ENCODE measurements around the gene SNTG2. TPM values are rescaled to one million over a fixed set of nuclear protein-coding genes. Genes with fewer than 3 reads are reported as not detected.
"Not testable (repeated sequence)": the region's sequence is repeated elsewhere in the genome, so short reads cannot be mapped to it uniquely, and the experiment has no call there.

Gene SNTG2
- total RNA-seq, 1 experiment from 2014 or later = not detected

- H3K9me3 Mint-ChIP-seq (ENCODE audit: unreplicated experiment) = no peaks in the 10 kb centered on the region
- no peak for DNase-seq
- H3K4me1 Mint-ChIP-seq (ENCODE audit: low read depth, unreplicated experiment) = no peaks in the 10 kb centered on the region
- no peaks in the 10 kb centered on the region for H3K9me3 ChIP-seq
- H3K36me3 Mint-ChIP-seq (ENCODE audit: insufficient read depth, unreplicated experiment) = no peaks in the 10 kb centered on the region
- no TSS peak for BruUV-seq (replicated peaks)
- no peaks in the 10 kb centered on the region for H3K4me1 ChIP-seq
- H3K36me3 ChIP-seq (ENCODE audit: control insufficient read depth, insufficient read depth, low read length) = no peaks in the 10 kb centered on the region
- no peak overlapping the region for H3K27ac Mint-ChIP-seq (ENCODE audit: unreplicated experiment)
- H3K27me3 Mint-ChIP-seq (ENCODE audit: insufficient read depth, unreplicated experiment) = peaks cover 8% of the 10 kb centered on the region
- intact Hi-C loops (cut with micrococcal nuclease; ENCODE audit: unreplicated experiment) = no loop called here
- POLR2A ChIA-PET = interaction anchor here (0.5 kb wide), 1 partner anchor 81 kb away, joined by 3 read pairs; no protein-coding TSS in a partner anchor
- H3K4me3 Mint-ChIP-seq (ENCODE audit: unreplicated experiment) = no peak overlapping the region
- CTCF ChIA-PET = interaction anchor here (0.6 kb wide), 1 partner anchor 31 kb away, joined by 6 read pairs; no protein-coding TSS in a partner anchor
- TF ChIP-seq CTCF (IDR thresholded peaks at IDR 0.05; ENCODE audit: insufficient read depth in 1 of 2, low read depth in 1 of 2, low read length in 1 of 2, severe bottlenecking in 1 of 2, unreplicated experiment in 1 of 2) = no peak
- no peak overlapping the region for H3K4me3 ChIP-seq (ENCODE audit: low read depth, low read length)
- no peaks in the 10 kb centered on the region for H3K27me3 ChIP-seq (replicated peaks; ENCODE audit: control insufficient read depth, insufficient read depth, low read length)
Observed at GRCh38 chr2:1378456-1379150, 428.0 kb downstream of the SNTG2 start.

DNA sequence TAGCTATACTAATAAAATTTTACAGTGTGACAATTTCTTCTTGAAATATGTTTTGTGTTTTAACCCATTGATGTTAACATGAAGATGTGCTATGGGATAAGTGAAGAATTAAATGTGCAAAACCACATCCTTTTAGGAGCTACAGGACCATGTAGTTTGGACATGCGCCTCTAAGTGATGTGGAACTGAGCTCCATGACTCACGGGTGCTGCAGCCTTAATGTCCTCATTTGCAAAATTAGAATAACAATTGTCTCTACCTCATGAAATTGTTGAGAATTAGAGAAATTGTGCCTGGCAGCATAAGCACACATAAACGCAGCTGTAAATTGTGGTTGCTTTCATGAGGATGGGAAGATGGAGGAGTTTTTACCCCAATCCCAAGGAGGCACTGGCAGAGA, 431.0 kb downstream of the SNTG2 start:
- no peak overlapping the region for H3K4me3 Mint-ChIP-seq (ENCODE audit: unreplicated experiment)
- DNase-seq = no peak
- CTCF ChIA-PET = no interaction called here
- no peaks in the 10 kb centered on the region for H3K36me3 Mint-ChIP-seq (ENCODE audit: insufficient read depth, unreplicated experiment)
- no TSS peak for BruUV-seq (replicated peaks)
- H3K27ac Mint-ChIP-seq (ENCODE audit: unreplicated experiment) = no peak overlapping the region
- POLR2A ChIA-PET = no interaction called here
- H3K4me1 ChIP-seq = no peaks in the 10 kb centered on the region
- H3K36me3 ChIP-seq (ENCODE audit: control insufficient read depth, insufficient read depth, low read length) = no peaks in the 10 kb centered on the region
- no peak overlapping the region for H3K4me3 ChIP-seq (ENCODE audit: low read depth, low read length)
- H3K4me1 Mint-ChIP-seq (ENCODE audit: low read depth, unreplicated experiment) = no peaks in the 10 kb centered on the region
- H3K9me3 Mint-ChIP-seq (ENCODE audit: unreplicated experiment) = no peaks in the 10 kb centered on the region
- intact Hi-C loops (cut with micrococcal nuclease; ENCODE audit: unreplicated experiment) = no loop called here
- peaks cover 2% of the 10 kb centered on the region for H3K27me3 Mint-ChIP-seq (ENCODE audit: insufficient read depth, unreplicated experiment)
- no peaks in the 10 kb centered on the region for H3K9me3 ChIP-seq
- H3K27me3 ChIP-seq (replicated peaks; ENCODE audit: control insufficient read depth, insufficient read depth, low read length) = no peaks in the 10 kb centered on the region
- no peak for TF ChIP-seq CTCF (IDR thresholded peaks at IDR 0.05; ENCODE audit: insufficient read depth in 1 of 2, low read depth in 1 of 2, low read length in 1 of 2, severe bottlenecking in 1 of 2, unreplicated experiment in 1 of 2)

DNA sequence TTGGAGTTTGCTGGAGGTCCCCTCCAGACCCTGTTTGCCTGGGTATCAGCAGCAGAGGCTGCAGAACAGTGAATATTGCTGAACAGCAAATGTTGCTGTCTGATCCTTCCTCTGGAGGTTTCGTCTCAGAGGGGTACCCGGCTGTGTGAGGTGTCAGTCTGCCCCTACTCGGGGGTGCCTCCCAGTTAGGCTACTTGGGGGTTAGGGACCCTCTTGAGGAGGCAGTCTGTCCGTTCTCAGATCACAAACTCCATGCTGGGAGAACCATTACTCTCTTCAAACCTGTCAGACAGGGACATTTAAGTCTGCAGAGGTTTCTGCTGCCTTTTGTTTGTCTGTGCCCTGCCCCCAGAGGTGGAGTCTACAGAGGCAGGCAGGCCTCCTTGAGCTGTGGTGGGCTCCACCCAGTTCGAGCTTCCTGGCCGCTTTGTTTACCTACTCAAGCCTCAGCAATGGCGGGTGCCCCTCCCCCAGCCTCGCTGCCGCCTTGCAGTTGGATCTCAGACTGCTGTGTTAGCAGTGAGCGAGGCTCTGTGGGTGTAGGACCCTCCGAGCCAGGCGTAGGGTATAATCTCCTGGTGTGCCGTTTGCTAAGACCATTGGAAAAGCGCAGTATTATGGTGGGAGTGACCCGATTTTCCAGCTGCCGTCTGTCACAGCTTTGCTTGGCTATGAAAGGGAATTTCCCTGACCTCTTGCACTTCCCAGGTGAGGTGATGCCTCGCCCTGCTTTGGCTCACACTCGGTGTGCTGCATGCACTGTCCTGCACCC, 437.5 kb downstream of the SNTG2 start:
- CTCF ChIA-PET; H3K4me3 Mint-ChIP-seq (ENCODE audit: unreplicated experiment); intact Hi-C loops (cut with micrococcal nuclease; ENCODE audit: unreplicated experiment); DNase-seq; H3K4me1 Mint-ChIP-seq (ENCODE audit: low read depth, unreplicated experiment); H3K27ac Mint-ChIP-seq (ENCODE audit: unreplicated experiment); POLR2A ChIA-PET; H3K36me3 Mint-ChIP-seq (ENCODE audit: insufficient read depth, unreplicated experiment); H3K9me3 Mint-ChIP-seq (ENCODE audit: unreplicated experiment); H3K27me3 Mint-ChIP-seq (ENCODE audit: insufficient read depth, unreplicated experiment); BruUV-seq (replicated peaks); H3K36me3 ChIP-seq (ENCODE audit: control insufficient read depth, insufficient read depth, low read length); H3K4me1 ChIP-seq; H3K9me3 ChIP-seq; H3K27me3 ChIP-seq (replicated peaks; ENCODE audit: control insufficient read depth, insufficient read depth, low read length); H3K4me3 ChIP-seq (ENCODE audit: low read depth, low read length): not testable (repeated sequence)

GRCh38 chr2:1390118-1390517, 439.5 kb downstream of the SNTG2 start:
- not testable (repeated sequence) for H3K4me3 Mint-ChIP-seq (ENCODE audit: unreplicated experiment)

More at GRCh38 chr2:1390118-1390517, 439.5 kb downstream of the SNTG2 start:
- H3K27me3 ChIP-seq (replicated peaks; ENCODE audit: control insufficient read depth, insufficient read depth, low read length); H3K4me1 Mint-ChIP-seq (ENCODE audit: low read depth, unreplicated experiment); H3K4me3 ChIP-seq (ENCODE audit: low read depth, low read length); H3K27me3 Mint-ChIP-seq (ENCODE audit: insufficient read depth, unreplicated experiment); DNase-seq; H3K9me3 ChIP-seq; H3K9me3 Mint-ChIP-seq (ENCODE audit: unreplicated experiment); BruUV-seq (replicated peaks); H3K36me3 Mint-ChIP-seq (ENCODE audit: insufficient read depth, unreplicated experiment); H3K4me1 ChIP-seq; CTCF ChIA-PET; H3K36me3 ChIP-seq (ENCODE audit: control insufficient read depth, insufficient read depth, low read length); POLR2A ChIA-PET; intact Hi-C loops (cut with micrococcal nuclease; ENCODE audit: unreplicated experiment); H3K27ac Mint-ChIP-seq (ENCODE audit: unreplicated experiment): not testable (repeated sequence)
